HEK293T (cell line): ENCODE results near the gene HECA.
"Not testable (repeated sequence)": the region's sequence is repeated elsewhere in the genome, so short reads cannot be mapped to it uniquely, and the experiment has no call there.

Source experiments
- CTCF ChIA-PET: fragments of 350-600 bp; formaldehyde crosslinking; extraction: SDS; loops from one replicate; lab custom pipeline; 2021; ENCODE audit warnings: antibody characterized with exemption, inconsistent platforms; lab: Yijun Ruan, JAX
- POLR2A ChIA-PET: fragments of 350-600 bp; formaldehyde crosslinking; extraction: SDS; loops from one replicate; lab custom pipeline; 2020; ENCODE audit warnings: antibody characterized with exemption, inconsistent platforms; lab: Yijun Ruan, JAX
- DNase-seq: peaks from one replicate; pipeline ENCODE4 v3.0.0; 2012; ENCODE audit warnings: mixed read lengths; ENCODE audit errors: extremely low spot score
- ARNT ChIP-seq: fragments of 450-650 bp; IDR thresholded peaks from 2 replicates; pipeline ENCODE4 v1.6.1; 2017; ENCODE audit warnings: mild to moderate bottlenecking
- BHLHE40 ChIP-seq: fragments of 450-650 bp; IDR thresholded peaks from 2 replicates; pipeline ENCODE4 v1.6.1; 2016; ENCODE audit warnings: mild to moderate bottlenecking, moderate library complexity, borderline replicate concordance
- CTBP1 ChIP-seq: fragments of 450-650 bp; IDR thresholded peaks from 2 replicates; pipeline ENCODE4 v1.6.1; 2016; ENCODE audit warnings: borderline replicate concordance
- ELF4 ChIP-seq: fragments of 450-650 bp; IDR thresholded peaks from 2 replicates; pipeline ENCODE4 v1.6.1; 2017; ENCODE audit warnings: antibody characterized with exemption
- FOXA1 ChIP-seq: fragments of 450-650 bp; IDR thresholded peaks from 2 replicates; pipeline ENCODE4 v1.6.1; 2016; ENCODE audit warnings: mild to moderate bottlenecking
- FOXK2 ChIP-seq: fragments of 450-650 bp; IDR thresholded peaks from 2 replicates; pipeline ENCODE4 v1.6.1; 2016; ENCODE audit warnings: mild to moderate bottlenecking
- FOXM1 ChIP-seq: fragments of 450-650 bp; IDR thresholded peaks from 2 replicates; pipeline ENCODE4 v1.6.1; 2017; ENCODE audit warnings: mild to moderate bottlenecking, borderline replicate concordance
- HDGF ChIP-seq: fragments of 450-650 bp; IDR thresholded peaks from 2 replicates; pipeline ENCODE4 v1.6.1; 2017; ENCODE audit warnings: antibody characterized with exemption, borderline replicate concordance
- L3MBTL2 ChIP-seq: fragments of 450-650 bp; conservative IDR thresholded peaks from 2 replicates; pipeline ENCODE4 v1.6.1; 2016; ENCODE audit warnings: mild to moderate bottlenecking
- LEF1 ChIP-seq: fragments of 450-650 bp; IDR thresholded peaks from 2 replicates; pipeline ENCODE4 v1.6.1; 2017; ENCODE audit warnings: mild to moderate bottlenecking, borderline replicate concordance
- NFRKB ChIP-seq: fragments of 450-650 bp; IDR thresholded peaks from 2 replicates; pipeline ENCODE4 v1.6.1; 2016; ENCODE audit warnings: mild to moderate bottlenecking, moderate library complexity
- SUZ12 ChIP-seq: fragments of 450-650 bp; IDR thresholded peaks from 2 replicates; pipeline ENCODE4 v1.6.1; 2016; ENCODE audit warnings: mild to moderate bottlenecking
- TARDBP ChIP-seq: fragments of 450-650 bp; IDR thresholded peaks from 2 replicates; pipeline ENCODE4 v1.6.1; 2016
- TF ChIP-seq, protein P1 (sequence below): fragments of 450-650 bp; IDR thresholded peaks from 2 replicates; pipeline ENCODE4 v1.6.1; 2016

The HECA gene

DNA sequence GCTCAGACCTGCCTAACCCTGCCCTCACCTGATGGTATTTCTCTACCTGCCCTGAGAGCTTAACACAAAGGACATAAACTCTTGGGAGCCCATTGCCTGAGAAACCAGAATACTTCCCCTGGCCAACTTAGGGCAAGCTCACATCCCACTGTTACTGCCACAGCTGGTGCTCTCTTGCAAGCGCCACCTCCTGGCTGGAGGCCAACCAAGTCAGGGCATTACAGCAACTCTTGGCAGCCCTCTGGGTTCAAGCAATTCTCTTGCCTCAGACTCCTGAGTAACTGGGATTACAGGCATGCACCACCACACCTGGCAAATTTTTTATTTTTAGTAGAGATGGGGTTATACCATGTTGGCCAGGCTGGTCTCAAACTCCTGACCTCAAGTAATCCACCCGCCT is 70.1 kb downstream of the HECA start:
- CTCF ChIA-PET: interaction anchor here (0.5 kb wide), 1 partner anchor 34 kb away, joined by 4 read pairs; no protein-coding TSS in a partner anchor
- no peak for TF ChIP-seq TARDBP
- TF ChIP-seq FOXM1: no peak
- TF ChIP-seq SUZ12: no peak
- no peak for TF ChIP-seq ELF4
- TF ChIP-seq, protein P1, sequence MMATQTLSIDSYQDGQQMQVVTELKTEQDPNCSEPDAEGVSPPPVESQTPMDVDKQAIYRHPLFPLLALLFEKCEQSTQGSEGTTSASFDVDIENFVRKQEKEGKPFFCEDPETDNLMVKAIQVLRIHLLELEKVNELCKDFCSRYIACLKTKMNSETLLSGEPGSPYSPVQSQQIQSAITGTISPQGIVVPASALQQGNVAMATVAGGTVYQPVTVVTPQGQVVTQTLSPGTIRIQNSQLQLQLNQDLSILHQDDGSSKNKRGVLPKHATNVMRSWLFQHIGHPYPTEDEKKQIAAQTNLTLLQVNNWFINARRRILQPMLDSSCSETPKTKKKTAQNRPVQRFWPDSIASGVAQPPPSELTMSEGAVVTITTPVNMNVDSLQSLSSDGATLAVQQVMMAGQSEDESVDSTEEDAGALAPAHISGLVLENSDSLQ: no peak
- no peak for TF ChIP-seq HDGF
- no peak for TF ChIP-seq FOXK2
- POLR2A ChIA-PET: no interaction called here
- DNase-seq: no peak

DNA sequence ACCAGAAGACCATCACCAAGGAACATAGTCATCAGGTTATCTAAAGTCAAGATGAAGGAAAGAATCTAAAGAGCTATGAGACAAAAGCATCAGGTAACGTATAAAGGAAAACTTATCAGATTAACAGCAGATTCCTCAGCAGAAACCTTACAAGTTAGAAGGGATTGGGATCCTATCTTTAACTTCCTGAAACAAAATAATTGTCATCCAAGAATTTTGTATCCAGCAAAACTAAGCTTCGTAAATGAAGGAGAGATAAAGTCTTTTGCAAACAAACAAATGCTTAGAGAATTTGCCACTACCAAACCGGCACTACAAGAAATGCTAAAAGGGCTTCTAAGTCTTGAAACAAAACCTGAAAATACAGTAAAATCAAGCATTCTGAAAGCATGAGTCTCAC is 71.0 kb downstream of the HECA start:
- TF ChIP-seq LEF1: no peak
- no peak for TF ChIP-seq ARNT
- no peak for TF ChIP-seq HDGF
- no peak for TF ChIP-seq FOXA1
- no peak for TF ChIP-seq NFRKB
- no peak for TF ChIP-seq BHLHE40
- TF ChIP-seq TARDBP: no peak
- TF ChIP-seq SUZ12: no peak
- no peak for TF ChIP-seq FOXM1
- TF ChIP-seq L3MBTL2: no peak
- TF ChIP-seq ELF4: no peak
- no peak for TF ChIP-seq CTBP1
- no peak for TF ChIP-seq FOXK2
- POLR2A ChIA-PET: no interaction called here
- DNase-seq: no peak
- CTCF ChIA-PET: interaction anchor here (0.7 kb wide), 1 partner anchor 43 kb away, joined by 8 read pairs; no protein-coding TSS in a partner anchor

DNA sequence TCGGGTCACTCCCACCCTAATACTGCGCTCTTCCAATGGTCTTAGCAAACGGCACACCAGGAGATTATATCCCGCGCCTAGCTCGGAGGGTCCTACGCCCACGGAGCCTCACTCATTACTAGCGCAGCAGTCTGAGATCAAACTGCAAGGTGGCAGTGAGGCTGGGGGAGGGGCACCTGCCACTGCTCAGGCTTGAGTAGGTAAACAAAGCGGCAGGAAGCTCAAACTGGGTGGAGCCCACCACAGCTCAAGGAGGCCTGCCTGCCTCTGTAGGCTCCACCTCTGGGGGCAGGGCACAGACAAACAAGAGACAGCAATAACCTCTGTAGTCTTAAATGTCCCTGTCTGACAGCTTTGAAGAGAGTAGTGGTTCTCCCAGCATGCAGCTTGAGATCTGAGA is 75.9 kb downstream of the HECA start:
- POLR2A ChIA-PET: not testable (repeated sequence)

DNA sequence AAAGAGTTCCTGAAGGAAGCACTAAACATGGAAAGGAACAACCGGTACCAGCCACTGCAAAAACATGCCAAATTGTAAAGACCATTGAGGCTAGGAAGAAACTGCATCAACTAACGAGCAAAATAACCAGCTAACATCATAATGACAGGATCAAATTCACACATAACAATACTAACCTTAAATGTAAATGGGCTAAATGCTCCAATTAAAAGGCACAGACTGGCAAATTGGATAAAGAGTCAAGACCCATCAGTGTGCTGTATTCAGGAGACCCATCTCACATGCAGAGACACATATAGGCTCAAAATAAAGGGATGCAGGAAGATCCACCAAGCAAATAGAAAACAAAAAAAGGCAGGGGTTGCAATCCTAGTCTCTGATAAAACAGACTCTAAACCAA is 77.6 kb downstream of the HECA start:
- DNase-seq, CTCF ChIA-PET, POLR2A ChIA-PET: not testable (repeated sequence)

More for the DNA sequence above, 75.9 kb downstream of the HECA start:
- CTCF ChIA-PET: interaction anchor here (0.6 kb wide), 1 partner anchor 423 kb away, joined by 3 read pairs; no protein-coding TSS in a partner anchor
- not testable (repeated sequence) for DNase-seq

DNA sequence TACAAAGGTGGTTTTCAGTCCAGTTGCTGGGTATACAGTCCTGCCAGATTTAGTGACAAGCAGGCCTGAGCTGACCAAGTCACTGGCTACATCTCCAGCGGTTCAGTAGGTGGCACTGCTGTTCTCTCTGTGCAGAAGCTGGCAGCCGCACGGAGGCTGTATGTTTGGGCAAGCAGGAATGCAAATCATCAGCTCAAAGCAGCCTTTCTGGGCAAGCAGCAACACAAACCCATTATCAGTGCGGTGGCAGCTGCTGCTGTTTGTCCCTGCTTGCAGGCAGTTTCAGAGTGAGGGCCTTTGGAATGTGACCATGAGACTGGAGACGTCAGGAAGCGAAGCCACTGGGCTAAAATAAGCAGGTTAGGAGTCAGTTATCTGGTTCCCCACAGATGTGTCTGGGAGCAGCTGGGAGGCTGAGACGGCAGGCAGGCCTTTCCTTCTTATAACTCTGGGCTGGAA is 84.4 kb downstream of the HECA start:
- CTCF ChIA-PET: interaction anchor here (0.6 to 3.7 kb wide), 17 partner anchors 11 to 409 kb away, joined by 3 to 44 read pairs (median 3); no protein-coding TSS in a partner anchor
- POLR2A ChIA-PET: interaction anchor here (1.0 to 1.5 kb wide), 3 partner anchors 145 to 156 kb away, joined by 3 to 5 read pairs (median 3); no protein-coding TSS in a partner anchor
- DNase-seq: peak; percentile 84
- no peak for TF ChIP-seq CTBP1

DNA sequence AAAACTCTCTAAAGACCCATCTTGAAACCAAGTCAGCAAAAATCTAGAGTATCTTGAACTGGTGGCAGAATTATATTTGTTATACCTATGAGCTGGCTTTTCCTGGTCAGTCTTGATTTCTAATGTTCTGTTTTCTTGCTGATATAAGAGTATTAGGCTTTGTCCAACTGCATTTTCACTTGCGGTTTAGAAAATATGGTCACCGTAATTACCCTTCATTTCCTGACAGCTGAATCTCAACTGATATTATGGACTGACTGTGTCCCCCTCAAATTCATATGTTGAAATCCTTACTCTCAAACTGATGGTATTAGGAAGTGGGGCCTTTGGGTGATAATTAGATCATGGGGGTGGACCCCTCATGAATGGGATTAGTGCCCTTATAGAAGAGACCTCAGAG is 84.9 kb downstream of the HECA start:
- CTCF ChIA-PET: interaction anchor here (0.6 to 3.7 kb wide), 15 partner anchors 11 to 312 kb away, joined by 3 to 44 read pairs (median 3); no protein-coding TSS in a partner anchor

DNA sequence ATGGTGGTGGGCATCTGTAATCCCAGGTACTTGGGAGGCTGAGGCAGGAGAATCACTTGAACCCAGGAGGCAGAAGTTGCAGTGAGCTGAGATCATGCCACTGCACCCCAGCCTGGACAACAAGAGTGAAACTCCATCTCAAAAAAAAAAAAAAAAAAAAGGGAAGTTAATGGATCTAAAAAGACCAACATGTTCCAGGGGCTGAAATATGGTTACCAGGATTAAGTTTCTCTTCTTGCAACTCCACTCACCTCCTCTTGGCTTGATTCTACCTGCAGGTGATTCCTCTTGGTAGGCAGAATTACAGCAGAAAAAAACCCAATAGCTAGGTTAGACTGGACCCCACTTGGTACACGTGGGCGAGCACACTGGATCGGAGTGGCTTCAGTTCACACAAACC is 93.5 kb downstream of the HECA start:
- DNase-seq, CTCF ChIA-PET, POLR2A ChIA-PET: not testable (repeated sequence)

More for the DNA sequence above, 84.9 kb downstream of the HECA start:
- POLR2A ChIA-PET: interaction anchor here (1.0 to 1.5 kb wide), 3 partner anchors 145 to 156 kb away, joined by 3 to 5 read pairs (median 3); no protein-coding TSS in a partner anchor
- DNase-seq: no peak
- TF ChIP-seq CTBP1 (no peak), ARNT (no peak), FOXA1 (no peak)
